ENCODE measurements around the gene HOXC12.
A peak's percentile ranks its signal among the peaks of the same experiment; 100 is the strongest.

HOXC12 gene

DNA sequence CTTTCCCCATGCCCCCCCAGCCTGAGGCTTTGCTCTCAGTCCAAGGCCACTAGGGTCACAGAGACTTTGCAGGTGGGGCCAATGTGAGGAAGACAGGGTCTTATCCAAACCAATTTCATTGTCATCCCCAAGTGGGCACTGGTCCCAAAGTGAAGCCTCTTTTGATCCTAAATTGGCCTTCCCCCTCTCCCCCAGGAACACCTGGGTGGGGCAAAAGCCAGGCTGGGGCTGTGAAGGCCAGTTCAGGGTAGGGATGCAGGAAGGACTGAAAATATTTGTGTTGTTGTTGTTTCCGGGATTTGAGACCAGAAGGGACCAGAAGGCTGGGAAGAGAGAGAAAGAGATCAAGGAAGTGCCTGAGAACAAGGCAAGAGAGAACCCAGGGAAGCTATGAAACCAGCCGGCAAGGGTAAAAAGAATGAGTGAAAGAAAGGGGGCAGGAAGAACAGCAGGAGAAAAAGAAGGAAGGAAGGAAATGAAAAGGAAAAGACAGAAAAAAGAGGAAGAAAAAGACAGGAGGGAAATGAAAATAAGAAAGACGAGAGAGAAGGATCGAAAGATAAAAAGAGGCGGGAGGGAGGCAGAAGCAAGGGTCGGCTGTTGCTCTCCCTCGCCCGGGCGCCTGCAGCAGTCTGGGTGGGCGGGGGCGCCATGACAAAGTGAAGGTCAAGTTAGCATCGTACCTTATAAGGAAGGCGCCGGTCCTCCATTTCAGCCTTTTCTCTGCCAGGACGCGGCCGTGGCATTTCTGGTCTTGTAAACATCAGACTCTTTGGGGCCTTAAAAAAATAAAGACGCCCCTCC lies 10.8 kb downstream of the HOXC12 start:
- Histone ChIP-seq H3K4me3 (ENCODE audit: severe bottlenecking) (no peak overlapping the region), H3K36me3 (ENCODE audit: low read depth) (no peaks in the 10 kb centered on the region), H3K9me3 (ENCODE audit: severe bottlenecking) (no peaks in the 10 kb centered on the region), H3K4me1 (ENCODE audit: insufficient read depth, poor library complexity, severe bottlenecking) (no peaks in the 10 kb centered on the region), H3K27ac (ENCODE audit: poor library complexity, severe bottlenecking) (no peak overlapping the region), H3K27me3 (ENCODE audit: insufficient read depth, poor library complexity, severe bottlenecking) (peaks cover 100% of the 10 kb centered on the region)
- TF ChIP-seq, protein P1, sequence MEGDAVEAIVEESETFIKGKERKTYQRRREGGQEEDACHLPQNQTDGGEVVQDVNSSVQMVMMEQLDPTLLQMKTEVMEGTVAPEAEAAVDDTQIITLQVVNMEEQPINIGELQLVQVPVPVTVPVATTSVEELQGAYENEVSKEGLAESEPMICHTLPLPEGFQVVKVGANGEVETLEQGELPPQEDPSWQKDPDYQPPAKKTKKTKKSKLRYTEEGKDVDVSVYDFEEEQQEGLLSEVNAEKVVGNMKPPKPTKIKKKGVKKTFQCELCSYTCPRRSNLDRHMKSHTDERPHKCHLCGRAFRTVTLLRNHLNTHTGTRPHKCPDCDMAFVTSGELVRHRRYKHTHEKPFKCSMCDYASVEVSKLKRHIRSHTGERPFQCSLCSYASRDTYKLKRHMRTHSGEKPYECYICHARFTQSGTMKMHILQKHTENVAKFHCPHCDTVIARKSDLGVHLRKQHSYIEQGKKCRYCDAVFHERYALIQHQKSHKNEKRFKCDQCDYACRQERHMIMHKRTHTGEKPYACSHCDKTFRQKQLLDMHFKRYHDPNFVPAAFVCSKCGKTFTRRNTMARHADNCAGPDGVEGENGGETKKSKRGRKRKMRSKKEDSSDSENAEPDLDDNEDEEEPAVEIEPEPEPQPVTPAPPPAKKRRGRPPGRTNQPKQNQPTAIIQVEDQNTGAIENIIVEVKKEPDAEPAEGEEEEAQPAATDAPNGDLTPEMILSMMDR (IDR thresholded peaks at IDR 0.05; ENCODE audit: poor library complexity, severe bottlenecking): no peak
- DNase-seq (ENCODE audit: low spot score): peak; percentile 47
- no peak for ATAC-seq (ENCODE audit: low read depth)

DNA sequence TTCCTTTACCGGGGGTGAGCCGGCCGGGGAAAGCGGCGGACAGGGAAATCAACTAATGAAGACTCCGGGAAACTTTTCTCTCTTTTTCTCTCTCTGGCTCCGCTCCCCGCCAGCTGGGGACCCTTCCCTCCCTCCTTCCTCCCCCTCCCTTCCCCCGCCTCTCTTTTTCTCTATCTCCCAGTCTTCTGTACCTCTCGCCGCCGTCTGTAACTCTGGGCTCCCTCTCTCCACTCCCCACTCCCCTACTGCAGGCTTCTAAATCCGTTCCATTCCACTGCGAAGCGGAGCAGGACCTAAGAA lies 11.3 kb downstream of the HOXC12 start:
- H3K4me3 ChIP-seq (ENCODE audit: severe bottlenecking): no peak overlapping the region
- H3K27ac ChIP-seq (ENCODE audit: poor library complexity, severe bottlenecking): no peak overlapping the region
- no peaks in the 10 kb centered on the region for H3K9me3 ChIP-seq (ENCODE audit: severe bottlenecking)
- no peak for DNase-seq (ENCODE audit: low spot score)
- no peaks in the 10 kb centered on the region for H3K4me1 ChIP-seq (ENCODE audit: insufficient read depth, poor library complexity, severe bottlenecking)
- no peak for ATAC-seq (ENCODE audit: low read depth)
- TF ChIP-seq, protein P1 (IDR thresholded peaks at IDR 0.05; ENCODE audit: poor library complexity, severe bottlenecking): no peak
- peaks cover 100% of the 10 kb centered on the region for H3K27me3 ChIP-seq (ENCODE audit: insufficient read depth, poor library complexity, severe bottlenecking)
- no peaks in the 10 kb centered on the region for H3K36me3 ChIP-seq (ENCODE audit: low read depth)

DNA sequence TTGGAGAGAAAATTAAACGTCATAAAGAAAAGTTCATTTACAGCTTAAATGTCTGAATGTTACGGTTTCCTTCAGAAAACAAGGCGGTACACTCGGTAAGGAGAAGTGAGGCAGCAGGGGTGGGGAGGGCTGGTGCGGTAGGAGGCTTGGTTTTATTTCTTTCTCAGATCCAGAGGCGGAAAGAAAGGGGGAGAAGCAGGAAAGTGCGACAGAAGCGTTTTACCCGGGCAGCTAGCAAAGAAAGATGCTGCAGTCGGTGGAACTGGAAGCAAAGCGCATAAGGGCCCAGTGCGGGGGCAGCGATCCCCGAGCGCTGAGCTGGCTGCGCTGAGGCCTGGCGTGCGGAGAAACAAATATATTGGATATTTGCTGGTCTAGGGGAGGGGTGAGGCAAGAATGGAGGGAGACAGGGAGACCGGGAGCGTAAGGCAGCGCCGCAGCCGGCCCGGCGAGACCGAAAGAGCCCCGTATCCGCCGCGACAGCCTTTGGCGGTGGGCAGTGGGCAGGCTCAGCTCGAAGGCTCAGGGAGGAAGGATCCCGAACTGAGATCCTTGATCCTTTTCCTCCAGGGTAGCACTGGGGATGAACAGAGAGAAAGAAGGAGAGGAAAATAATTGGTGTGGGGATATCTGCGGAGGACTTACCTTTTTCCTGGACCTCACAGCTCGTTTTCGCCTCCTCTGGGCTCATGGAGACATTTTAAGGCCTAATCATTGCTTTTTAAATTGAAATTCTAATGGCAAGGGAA lies 11.9 kb downstream of the HOXC12 start:
- DNase-seq (ENCODE audit: low spot score) (no peak), ATAC-seq (ENCODE audit: low read depth) (no peak)
- Histone ChIP-seq H3K9me3 (ENCODE audit: severe bottlenecking) (no peaks in the 10 kb centered on the region), H3K4me1 (ENCODE audit: insufficient read depth, poor library complexity, severe bottlenecking) (no peaks in the 10 kb centered on the region), H3K4me3 (ENCODE audit: severe bottlenecking) (no peak overlapping the region), H3K27ac (ENCODE audit: poor library complexity, severe bottlenecking) (no peak overlapping the region), H3K27me3 (ENCODE audit: insufficient read depth, poor library complexity, severe bottlenecking) (peaks cover 100% of the 10 kb centered on the region), H3K36me3 (ENCODE audit: low read depth) (no peaks in the 10 kb centered on the region)
- TF ChIP-seq, protein P1 (IDR thresholded peaks at IDR 0.05; ENCODE audit: poor library complexity, severe bottlenecking): no peak

DNA sequence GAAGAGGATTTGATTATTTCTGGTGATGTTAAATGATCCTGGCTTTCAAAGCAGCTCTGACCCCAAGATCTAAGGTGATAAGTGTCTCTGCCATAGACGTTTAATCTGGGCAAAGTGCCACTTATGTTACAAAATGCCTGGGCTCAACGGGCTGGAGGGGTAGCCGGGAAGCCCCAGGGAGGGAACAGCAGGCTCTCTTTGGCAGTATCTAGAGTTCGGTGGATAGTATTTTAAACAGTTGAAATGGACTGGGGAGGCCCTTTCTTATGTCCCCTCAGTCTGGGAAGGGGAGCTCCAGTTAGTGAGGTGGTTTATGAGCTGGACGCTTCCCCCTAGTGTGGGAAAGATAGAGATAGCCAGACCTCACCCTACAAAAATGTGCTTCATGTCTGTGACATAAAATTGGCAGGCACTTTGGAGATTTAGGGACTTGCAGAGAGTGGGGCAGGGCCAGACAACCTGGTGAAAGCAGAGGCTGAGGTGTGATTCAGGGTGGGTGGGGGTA lies 12.8 kb downstream of the HOXC12 start:
- peaks cover 100% of the 10 kb centered on the region for H3K27me3 ChIP-seq (ENCODE audit: insufficient read depth, poor library complexity, severe bottlenecking)
- H3K36me3 ChIP-seq (ENCODE audit: low read depth): no peaks in the 10 kb centered on the region
- ATAC-seq (ENCODE audit: low read depth) (no peak), DNase-seq (ENCODE audit: low spot score) (no peak)
- H3K4me3 ChIP-seq (ENCODE audit: severe bottlenecking): no peak overlapping the region
- H3K4me1 ChIP-seq (ENCODE audit: insufficient read depth, poor library complexity, severe bottlenecking): no peaks in the 10 kb centered on the region
- TF ChIP-seq, protein P1 (IDR thresholded peaks at IDR 0.05; ENCODE audit: poor library complexity, severe bottlenecking): no peak
- no peaks in the 10 kb centered on the region for H3K9me3 ChIP-seq (ENCODE audit: severe bottlenecking)
- H3K27ac ChIP-seq (ENCODE audit: poor library complexity, severe bottlenecking): no peak overlapping the region
